Stimulated activated naive CD8-positive, alpha-beta T cell treated with anti-CD3 and anti-CD28 coated beads, Interleukin-15, Interleukin-2, amounts not matched to agents 100 U/mL and 50 U/mL, for 24 hours (primary cell): Measurements from ENCODE around the gene HELLS.
"Not testable (repeated sequence)": the region's sequence is repeated elsewhere in the genome, so short reads cannot be mapped to it uniquely, and the experiment has no call there.

ENCODE experiments used
- ATAC-seq: fragments of 150-1000 bp; cut with Tn5 transposase; one replicate; pipeline ENCODE4 v1.10.0; 2021
- DNase-seq: peaks from one replicate; pipeline ENCODE4 v3.0.0; 2021

HELLS gene

DNA sequence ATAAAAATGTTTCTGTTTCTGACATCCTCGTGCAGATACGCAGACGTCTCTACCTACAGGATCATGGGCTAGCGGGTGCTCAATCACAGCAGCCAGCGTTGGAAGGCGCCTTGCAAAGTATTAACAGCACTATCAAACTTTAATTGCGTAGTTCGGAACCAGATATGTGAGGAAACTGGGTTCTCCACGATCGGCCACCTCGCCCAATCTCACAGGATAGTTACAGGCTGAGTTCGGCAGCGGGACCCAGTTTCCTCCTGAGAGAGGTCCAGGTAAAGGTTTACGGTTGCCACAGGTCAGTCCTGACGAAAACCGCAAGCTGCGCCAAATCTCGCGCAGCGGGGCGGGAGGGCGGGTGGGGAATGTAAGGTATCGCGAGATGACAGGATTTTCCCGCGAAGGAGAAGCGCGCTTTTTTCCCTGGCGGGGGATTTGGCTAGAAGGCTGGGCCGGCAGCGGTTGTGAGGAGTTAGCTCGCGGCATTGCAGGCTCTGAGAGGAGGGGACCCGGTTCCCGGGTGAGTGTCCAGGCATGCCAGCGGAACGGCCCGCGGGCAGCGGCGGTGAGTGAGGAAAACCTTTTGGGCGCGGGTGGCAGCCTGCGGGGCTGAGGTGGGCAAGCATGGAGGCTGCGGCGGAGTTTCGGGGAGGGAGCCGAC is at the start of gene HELLS:
TSS of gene HELLS (plus strand) at position 398 of the 658 bp plus-strand sequence. CDS start at position 532, 134 bp downstream.
- ATAC-seq: peak; percentile 81

GRCh38 chr10:94496010-94496409 is 49.6 kb upstream of the HELLS start:
- ATAC-seq: no peak
- no peak for DNase-seq

More for the DNA sequence above, at the start of gene HELLS:
- peak; percentile 82 for DNase-seq

DNA sequence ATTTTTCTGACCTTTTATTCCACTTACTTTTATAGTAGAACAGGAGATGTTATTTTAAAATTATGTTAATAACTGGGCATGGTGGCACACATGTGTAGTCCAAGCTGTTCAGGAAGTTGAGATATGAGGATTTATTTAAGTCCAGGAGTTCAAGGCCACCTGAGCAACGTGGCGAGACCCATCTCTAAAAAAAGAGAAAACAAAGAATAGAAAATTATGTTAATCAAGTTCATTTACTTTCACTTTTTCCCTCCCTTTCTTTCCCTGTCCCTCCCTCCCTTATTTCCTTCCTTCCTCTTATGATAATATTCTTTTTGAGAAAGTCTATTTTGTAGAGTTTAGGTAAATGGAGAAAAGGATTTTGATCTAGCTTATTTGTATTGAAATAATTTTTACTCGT is 48.9 kb upstream of the HELLS start:
- no peak for DNase-seq
- no peak for ATAC-seq

DNA sequence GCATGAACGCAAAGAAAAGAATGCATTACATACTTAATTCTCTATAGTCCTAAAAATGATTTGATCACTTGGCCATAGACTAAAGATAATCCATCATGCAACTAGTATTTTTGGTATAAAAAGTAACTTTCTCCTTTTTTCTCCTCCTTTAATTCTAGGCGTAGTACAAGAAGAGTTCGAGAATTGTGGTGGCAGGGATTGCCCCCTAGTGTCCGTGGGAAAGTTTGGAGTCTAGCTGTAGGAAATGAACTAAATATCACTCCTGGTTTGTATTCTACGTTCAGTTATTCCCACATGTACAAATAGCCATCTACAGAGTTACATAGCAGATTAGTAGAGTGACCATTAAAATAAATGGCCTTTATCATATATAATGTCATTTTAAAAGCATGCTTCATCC is 45.5 kb upstream of the HELLS start:
- DNase-seq (no peak), ATAC-seq (no peak)

DNA sequence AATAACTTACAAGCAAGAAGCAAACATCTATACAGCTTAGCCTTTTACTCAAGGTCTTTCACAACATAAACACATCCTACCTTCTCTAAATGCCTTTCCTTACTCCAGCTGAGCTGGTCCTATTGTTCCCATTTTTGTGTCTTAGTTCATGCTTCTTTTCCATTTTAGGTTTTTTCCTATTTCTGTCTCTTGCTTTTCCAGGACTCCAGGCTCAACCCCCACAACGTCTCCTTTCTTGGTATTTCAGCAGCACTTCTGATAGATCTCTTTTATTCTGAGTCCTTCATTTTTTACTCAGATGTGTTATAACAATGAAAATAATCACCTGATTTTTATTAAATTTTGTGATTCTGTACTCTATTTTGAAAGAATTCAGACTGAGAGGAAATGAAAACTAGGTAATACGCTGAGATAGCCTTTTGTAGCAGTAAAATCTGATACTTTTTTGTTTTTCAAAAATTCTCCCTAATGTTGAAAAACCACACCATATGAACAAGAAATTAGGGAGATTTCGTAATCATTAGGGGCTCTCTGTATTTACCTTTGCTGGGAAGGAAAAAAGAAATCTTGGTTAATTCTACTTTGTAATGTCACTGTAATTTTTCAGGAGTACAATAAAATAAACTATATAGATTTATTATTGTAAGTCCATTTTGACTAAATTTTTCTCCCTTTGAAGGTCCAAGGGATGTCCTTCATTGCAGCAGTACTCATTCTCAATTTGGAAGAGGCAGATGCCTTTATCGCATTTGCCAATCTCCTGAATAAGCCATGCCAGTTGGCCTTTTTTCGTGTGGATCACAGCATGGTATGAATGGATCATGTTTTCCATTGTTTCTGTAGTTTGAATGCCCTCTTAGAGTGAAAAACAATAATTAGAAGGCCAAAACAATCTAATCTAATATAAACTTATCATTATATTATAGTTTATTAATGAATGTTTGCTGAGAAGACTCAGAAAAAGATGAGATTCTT is 24.0 kb upstream of the HELLS start:
- DNase-seq (no peak), ATAC-seq (no peak)

GRCh38 chr10:94524146-94524545 is 21.4 kb upstream of the HELLS start:
- DNase-seq (no peak), ATAC-seq (no peak)

GRCh38 chr10:94524711-94525110 is 20.9 kb upstream of the HELLS start:
- ATAC-seq (no peak), DNase-seq (no peak)

- not testable (repeated sequence) for ATAC-seq, DNase-seq
Measured at GRCh38 chr10:94531550-94531949, 14.0 kb upstream of the HELLS start.

DNA sequence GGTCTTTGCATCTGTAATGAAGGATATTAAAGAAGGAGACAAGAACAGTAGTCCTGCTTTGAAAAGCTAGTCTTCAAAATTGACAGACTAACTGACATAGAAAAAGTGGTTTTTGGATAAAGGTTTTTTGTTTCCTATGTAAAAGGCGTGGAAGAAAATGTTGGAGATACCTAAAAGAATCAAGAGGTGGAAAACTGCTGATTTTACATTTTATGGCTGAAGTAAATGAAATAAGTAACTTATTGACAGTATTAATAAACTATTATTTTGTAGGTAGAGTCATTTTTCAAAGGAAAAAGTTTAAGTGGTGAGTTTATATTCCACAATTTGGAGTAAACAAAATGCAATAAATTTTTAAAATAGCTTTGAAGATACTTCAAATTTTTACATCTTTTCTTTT is 12.6 kb upstream of the HELLS start:
- ATAC-seq (no peak), DNase-seq (no peak)

DNA sequence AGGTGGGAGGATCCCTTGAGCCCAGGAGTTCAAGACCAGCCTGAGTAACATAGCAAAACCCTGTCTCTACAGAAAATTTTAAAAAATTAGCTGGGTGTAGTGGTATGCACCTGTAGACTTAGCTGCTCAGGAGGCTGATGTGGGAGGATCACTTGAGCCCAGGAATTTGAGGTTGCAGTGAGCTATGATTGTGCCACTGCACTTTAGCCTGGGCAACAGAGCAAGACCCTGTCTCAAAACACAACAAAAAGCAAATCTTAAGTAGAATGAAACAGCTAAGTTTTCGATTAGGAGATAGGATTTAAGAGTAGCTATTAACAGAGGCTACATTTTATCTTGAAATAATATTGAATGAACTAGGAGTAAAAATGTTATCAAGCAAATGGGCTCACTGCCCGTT is 3.3 kb upstream of the HELLS start:
- not testable (repeated sequence) for ATAC-seq, DNase-seq

- DNase-seq: peak; percentile 9
- ATAC-seq: no peak
Measured at GRCh38 chr10:94546049-94546900, 687 bp downstream of the HELLS start.

DNA sequence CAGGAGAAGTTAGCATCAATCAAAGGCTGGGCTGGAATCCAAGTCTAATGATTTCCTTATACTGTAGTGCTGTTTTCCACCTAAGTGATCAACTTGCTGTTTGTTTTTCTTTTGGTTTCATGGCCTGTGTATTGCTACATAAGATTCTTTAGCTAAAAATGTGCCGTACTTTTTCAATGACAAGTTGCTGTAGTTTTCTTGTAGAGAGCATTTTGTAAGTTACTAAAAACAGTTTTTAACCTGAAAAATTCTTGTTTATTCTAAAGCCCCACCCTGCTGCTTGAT is 1.3 kb downstream of the HELLS start:
- no peak for DNase-seq

GRCh38 chr10:94549221-94549620 is 3.6 kb downstream of the HELLS start:
- no peak for ATAC-seq
- no peak for DNase-seq

More for the DNA sequence above, 1.3 kb downstream of the HELLS start:
- no peak for ATAC-seq

- ATAC-seq: not testable (repeated sequence)
Measured at GRCh38 chr10:94567714-94568307, 22.2 kb downstream of the HELLS start.

DNA sequence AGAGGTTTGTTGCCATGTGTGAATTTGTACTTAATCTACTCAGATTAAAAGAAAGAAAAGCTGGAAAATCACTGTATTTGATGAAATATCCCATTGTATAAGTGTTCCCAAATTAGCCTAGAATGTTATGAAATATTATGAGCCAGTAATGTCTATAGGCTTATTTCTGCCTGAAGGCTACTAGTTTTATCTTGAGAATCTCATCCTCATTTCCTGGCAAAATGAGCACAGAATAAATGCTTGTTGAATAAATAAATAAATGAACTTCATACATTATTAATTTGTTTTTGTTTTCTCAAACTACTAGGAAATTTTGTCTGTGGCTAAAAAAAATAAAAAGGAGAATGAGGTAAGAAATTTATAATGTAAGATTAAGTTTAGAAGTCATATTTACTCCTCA is 25.5 kb downstream of the HELLS start:
- no peak for DNase-seq
- no peak for ATAC-seq

More at GRCh38 chr10:94567714-94568307, 22.2 kb downstream of the HELLS start:
- not testable (repeated sequence) for DNase-seq

- ATAC-seq (no peak), DNase-seq (no peak)
Measured at GRCh38 chr10:94571528-94571927, 25.9 kb downstream of the HELLS start.

DNA sequence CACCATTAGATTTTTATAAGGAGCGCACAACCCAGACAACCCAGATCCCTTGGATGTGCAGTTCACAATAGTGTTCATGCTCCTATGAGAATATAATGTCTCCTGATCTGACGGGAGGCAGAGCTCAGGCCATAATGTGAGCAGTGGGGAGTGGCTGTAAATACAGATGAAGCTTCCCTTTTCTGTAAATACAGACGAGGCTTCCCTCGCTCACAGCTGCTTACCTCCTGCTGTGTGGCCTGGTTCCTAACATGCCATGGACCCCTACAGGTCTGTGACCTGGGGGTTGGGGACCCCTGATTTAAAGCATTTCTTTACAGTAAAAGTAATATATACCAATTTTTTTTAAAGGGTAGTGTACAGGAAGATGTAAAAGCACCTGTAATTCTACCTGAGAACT is 33.2 kb downstream of the HELLS start:
- no peak for ATAC-seq
- DNase-seq: no peak

DNA sequence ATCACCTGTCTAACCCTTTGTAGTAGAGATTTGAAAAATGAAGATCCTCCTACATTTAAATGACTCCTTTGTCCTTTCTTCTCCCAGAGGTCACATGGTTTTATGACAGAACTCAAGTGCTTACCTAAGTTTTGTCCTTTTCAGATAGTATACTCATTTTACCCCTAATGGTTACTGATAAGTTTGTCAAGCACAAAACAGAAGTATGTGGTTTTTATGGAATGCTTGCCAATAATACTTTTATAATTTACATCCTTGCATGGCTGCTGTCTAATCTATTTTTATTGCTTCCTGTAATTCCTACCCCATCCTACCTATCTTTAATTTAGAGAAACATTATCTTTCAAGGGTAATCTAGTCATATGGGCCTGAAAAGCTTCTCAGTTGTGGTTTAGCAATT is 37.5 kb downstream of the HELLS start:
- ATAC-seq (no peak), DNase-seq (no peak)

DNA sequence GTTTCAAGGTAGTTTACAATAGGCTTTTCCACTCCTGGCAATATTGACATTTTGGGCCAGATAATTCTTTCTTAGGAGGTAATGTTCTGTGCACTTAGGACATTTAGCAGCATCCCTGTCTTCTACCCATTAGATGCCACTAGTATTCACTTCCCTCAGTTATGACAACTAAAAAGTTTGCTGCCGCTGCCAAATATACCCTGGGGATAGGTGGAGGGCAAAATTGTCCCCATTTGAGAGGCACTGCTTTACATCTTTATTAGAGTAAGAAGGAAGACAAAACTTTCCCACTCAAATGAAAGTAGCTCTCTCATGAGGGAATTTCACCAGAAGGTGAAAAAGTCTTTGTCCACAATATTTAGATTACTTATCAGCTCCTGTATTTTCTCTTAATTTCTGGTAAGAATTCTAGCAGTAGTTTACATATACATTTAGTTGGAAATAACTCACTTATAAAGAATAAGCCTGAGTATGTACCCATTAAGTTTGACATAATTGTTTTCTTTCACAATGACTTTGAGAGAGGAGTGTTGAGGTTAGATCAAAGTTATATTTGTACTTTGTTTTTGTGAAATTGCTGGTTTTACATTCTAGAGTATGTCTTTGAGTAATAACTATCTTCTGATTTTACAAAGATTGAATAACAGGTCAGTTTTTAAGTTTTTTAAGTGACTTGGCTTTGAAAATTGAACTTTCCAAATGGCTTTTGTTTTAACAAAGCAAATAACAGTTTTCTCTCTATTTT is 46.0 kb downstream of the HELLS start:
- DNase-seq (no peak), ATAC-seq (peak; percentile 46)

DNA sequence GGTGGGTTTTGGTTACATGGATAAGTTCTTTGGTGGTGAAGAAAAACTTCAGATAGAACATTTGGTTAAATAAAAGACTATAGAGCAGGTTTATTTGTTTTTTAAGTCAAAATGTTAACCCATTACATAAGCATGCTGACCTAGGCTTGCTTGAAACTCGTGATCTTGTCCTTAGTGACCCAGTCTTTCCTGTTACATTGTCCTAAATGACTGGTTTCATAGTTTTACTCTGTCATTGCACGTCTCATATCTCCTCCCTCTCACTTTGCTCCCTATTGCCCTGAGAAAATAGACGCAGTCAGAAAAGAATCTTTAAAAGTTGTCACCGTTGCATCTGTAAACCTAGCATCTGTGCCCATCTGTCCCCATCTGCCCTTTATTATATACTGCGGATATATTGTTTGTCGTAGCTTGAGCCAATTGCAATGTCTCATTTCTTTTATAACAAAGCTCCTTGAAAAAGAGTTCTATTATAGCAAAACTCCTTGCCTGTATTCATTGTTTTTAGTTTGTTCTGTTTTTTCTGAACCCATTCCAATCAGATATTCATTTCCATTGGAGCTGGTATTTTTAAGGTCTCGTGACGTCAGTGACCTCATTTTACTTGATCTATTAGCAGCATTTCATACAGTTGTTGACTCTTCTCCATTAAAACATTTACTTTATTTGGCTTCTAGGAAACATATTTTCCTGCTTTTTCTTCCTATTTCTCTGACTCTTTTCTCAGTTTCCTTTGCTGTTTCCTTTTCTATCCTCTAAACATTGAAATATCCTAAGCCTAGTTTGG is 57.3 kb downstream of the HELLS start:
- DNase-seq (no peak), ATAC-seq (no peak)

DNA sequence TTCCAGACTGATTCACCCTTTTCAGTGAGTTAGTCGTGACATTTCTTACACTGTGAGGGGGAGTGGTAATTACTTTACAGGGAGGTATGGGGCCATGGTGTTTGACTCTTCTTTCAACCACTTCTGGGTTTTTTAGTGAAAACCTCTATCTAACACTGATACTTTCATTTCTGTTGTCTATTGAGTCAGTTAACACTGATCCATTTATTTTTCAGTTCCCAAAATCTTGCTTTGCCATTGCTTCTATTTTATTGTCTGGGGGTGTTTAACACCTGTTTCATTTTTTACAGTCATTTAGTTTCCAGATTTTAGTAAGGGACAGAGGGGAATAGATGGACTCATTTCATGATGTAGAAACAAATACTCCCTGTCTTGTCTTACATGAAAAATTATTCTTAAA is 61.5 kb downstream of the HELLS start:
- ATAC-seq: peak; percentile 90
- no peak for DNase-seq
